Measurements from ENCODE around the gene CDC7. TPM values are rescaled to one million over a fixed set of nuclear protein-coding genes. Genes with fewer than 3 reads are reported as not detected.

CDC7 gene
- total RNA-seq, 2 donors from 2014 or later: 3.5 to 10.3 TPM

DNA sequence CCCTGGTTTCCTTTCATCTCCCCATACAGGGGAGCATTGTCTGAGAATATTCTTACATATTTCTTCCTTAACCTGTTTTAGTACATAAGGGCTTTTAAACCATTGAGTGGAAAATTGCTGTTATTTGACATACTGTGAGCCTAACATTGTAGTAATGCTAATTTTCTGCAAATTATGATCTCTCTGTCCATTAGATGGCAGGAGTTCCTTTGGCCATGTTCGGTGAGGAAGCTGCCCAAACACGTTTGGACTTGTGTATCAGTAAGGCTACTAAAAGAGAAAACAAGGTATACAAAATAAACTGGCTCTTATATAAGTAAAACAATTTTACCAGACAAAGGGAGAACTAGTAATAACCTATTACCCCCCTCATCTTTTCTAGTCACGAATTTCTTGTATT is 29.2 kb downstream of the CDC7 start:
- Histone ChIP-seq H3K27ac (no peak overlapping the region), H3K4me1 (no peaks in the 10 kb centered on the region), H3K9ac (ENCODE audit: low read depth in 2 of 2, low read length in 2 of 2) (no peak overlapping the region), H3K4me3 (no peak overlapping the region), H3K9me3 (no peaks in the 10 kb centered on the region), H3K27me3 (no peaks in the 10 kb centered on the region), H3K36me3 (no peaks in the 10 kb centered on the region)
- TF ChIP-seq, protein P1, sequence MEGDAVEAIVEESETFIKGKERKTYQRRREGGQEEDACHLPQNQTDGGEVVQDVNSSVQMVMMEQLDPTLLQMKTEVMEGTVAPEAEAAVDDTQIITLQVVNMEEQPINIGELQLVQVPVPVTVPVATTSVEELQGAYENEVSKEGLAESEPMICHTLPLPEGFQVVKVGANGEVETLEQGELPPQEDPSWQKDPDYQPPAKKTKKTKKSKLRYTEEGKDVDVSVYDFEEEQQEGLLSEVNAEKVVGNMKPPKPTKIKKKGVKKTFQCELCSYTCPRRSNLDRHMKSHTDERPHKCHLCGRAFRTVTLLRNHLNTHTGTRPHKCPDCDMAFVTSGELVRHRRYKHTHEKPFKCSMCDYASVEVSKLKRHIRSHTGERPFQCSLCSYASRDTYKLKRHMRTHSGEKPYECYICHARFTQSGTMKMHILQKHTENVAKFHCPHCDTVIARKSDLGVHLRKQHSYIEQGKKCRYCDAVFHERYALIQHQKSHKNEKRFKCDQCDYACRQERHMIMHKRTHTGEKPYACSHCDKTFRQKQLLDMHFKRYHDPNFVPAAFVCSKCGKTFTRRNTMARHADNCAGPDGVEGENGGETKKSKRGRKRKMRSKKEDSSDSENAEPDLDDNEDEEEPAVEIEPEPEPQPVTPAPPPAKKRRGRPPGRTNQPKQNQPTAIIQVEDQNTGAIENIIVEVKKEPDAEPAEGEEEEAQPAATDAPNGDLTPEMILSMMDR (IDR thresholded peaks at IDR 0.05): no peak
- intact Hi-C loops (cut with DNase I): no loop called here
- DNase-seq: no peak

DNA sequence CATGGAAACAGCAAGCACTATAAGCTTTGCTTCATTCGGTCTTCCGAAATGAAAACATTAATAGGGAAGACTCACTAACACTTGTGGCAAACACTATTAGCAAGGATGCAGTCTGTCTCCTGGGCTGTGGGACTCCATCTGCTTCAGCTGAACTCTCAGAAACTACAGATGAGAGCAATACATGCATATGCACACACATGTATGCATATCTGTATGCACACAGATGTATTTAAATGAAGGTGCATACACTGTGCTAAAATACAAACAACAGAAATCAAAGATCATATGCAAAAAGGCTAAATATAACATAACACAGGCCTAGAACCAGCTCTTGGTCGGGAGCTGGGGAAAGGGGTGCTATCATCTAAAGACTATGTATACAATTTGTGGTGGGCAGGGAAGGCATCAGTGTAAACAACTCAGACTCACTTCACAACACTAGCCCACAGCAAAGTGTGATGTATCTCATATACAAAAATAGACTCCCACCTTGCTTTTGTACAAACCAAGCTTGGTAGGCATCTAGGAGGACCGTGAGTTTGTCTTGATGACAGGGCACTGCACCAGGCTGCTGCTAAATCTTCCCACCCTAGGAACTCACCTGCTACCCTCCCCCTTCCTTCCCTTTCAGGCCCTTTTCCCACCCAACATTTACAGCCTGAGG is 32.8 kb downstream of the CDC7 start:
- no peak overlapping the region for H3K27ac ChIP-seq
- no peak overlapping the region for H3K9ac ChIP-seq (ENCODE audit: low read depth in 2 of 2, low read length in 2 of 2)
- no peaks in the 10 kb centered on the region for H3K4me1 ChIP-seq
- intact Hi-C loops (cut with DNase I): no loop called here
- H3K27me3 ChIP-seq: no peaks in the 10 kb centered on the region
- H3K36me3 ChIP-seq: no peaks in the 10 kb centered on the region
- no peaks in the 10 kb centered on the region for H3K9me3 ChIP-seq
- no peak overlapping the region for H3K4me3 ChIP-seq
- TF ChIP-seq, protein P1 (IDR thresholded peaks at IDR 0.05): no peak
- DNase-seq: no peak

GRCh38 chr1:91535441-91535840 is 34.8 kb downstream of the CDC7 start:
- no peak overlapping the region for H3K4me3 ChIP-seq
- intact Hi-C loops (cut with DNase I): no loop called here
- H3K27ac ChIP-seq: no peak overlapping the region
- H3K9ac ChIP-seq (ENCODE audit: low read depth in 2 of 2, low read length in 2 of 2): no peak overlapping the region
- DNase-seq: no peak
- TF ChIP-seq, protein P1 (IDR thresholded peaks at IDR 0.05): no peak
- no peaks in the 10 kb centered on the region for H3K4me1 ChIP-seq
- no peaks in the 10 kb centered on the region for H3K9me3 ChIP-seq
- H3K27me3 ChIP-seq: no peaks in the 10 kb centered on the region
- no peaks in the 10 kb centered on the region for H3K36me3 ChIP-seq

- H3K27me3 ChIP-seq: no peaks in the 10 kb centered on the region
- H3K4me3 ChIP-seq: no peak overlapping the region
- TF ChIP-seq, protein P1 (IDR thresholded peaks at IDR 0.05): no peak
- intact Hi-C loops (cut with DNase I): no loop called here
- no peaks in the 10 kb centered on the region for H3K9me3 ChIP-seq
- no peak overlapping the region for H3K27ac ChIP-seq
- no peaks in the 10 kb centered on the region for H3K36me3 ChIP-seq
- no peaks in the 10 kb centered on the region for H3K4me1 ChIP-seq
- H3K9ac ChIP-seq (ENCODE audit: low read depth in 2 of 2, low read length in 2 of 2): no peak overlapping the region
- DNase-seq: no peak
Observed at GRCh38 chr1:91537281-91537986, 36.8 kb downstream of the CDC7 start.

- Histone ChIP-seq H3K27me3 (no peaks in the 10 kb centered on the region), H3K4me3 (no peak overlapping the region), H3K9me3 (no peaks in the 10 kb centered on the region), H3K36me3 (no peaks in the 10 kb centered on the region), H3K4me1 (no peaks in the 10 kb centered on the region), H3K27ac (no peak overlapping the region), H3K9ac (ENCODE audit: low read depth in 2 of 2, low read length in 2 of 2) (no peak overlapping the region)
- intact Hi-C loops (cut with DNase I): no loop called here
- TF ChIP-seq, protein P1 (IDR thresholded peaks at IDR 0.05): no peak
- no peak for DNase-seq
Observed at GRCh38 chr1:91537987-91538304, 37.3 kb downstream of the CDC7 start.
